Large intestine (tissue), 3 donors: Measurements from ENCODE around the gene GPHN. TPM values are rescaled to one million over a fixed set of nuclear protein-coding genes. Genes with fewer than 3 reads are reported as not detected.
A peak's percentile ranks its signal among the peaks of the same experiment; 100 is the strongest.

ENCODE experiments used
- DNase-seq, 2 donors: peaks; one replicate each; pipeline versions ENCODE4 v3.0.0 to v3.0.0-alpha.2; 2013
- H3K27ac ChIP-seq: one replicate; pipeline ENCODE4 v1.5.1; 2013; ENCODE audit warnings: low read length
- H3K27me3 ChIP-seq: 2 replicates; pipeline ENCODE4 v1.6.1; 2013; ENCODE audit warnings: low read length; ENCODE audit not compliant: control insufficient read depth, insufficient read depth
- H3K36me3 ChIP-seq: 2 replicates; pipeline ENCODE4 v1.6.1; 2013; ENCODE audit warnings: low read length; ENCODE audit not compliant: control insufficient read depth, insufficient read depth
- H3K4me1 ChIP-seq: one replicate; pipeline ENCODE4 v1.6.1; 2013; ENCODE audit warnings: low read length; ENCODE audit not compliant: control insufficient read depth, insufficient read depth
- H3K4me3 ChIP-seq: one replicate; pipeline ENCODE4 v1.5.1; 2013; ENCODE audit warnings: low read length
- H3K9me3 ChIP-seq: one replicate; pipeline ENCODE4 v1.6.1; 2013; ENCODE audit warnings: mild to moderate bottlenecking, low read depth, low read length, moderate library complexity; ENCODE audit not compliant: control insufficient read depth
- WGBS: methylation state at CpG from one replicate; pipeline ENCODE4 v1.1.5; 2013; ENCODE audit warnings: low lambda C conversion rate; ENCODE audit not compliant: insufficient coverage; 5-methylcytosine and 5-hydroxymethylcytosine counted together
- polyA plus RNA-seq: library from polyadenylated mRNA; unstranded; fragments of 120-200 nt; gene quantifications from one replicate; pipeline ENCODE4 v1.2.1, GENCODE V29; 2013

The GPHN gene
- polyA plus RNA-seq, 1 donor = 26.1 TPM

GRCh38 chr14:66910311-66910840 is 402.4 kb downstream of the GPHN start:
- no peak overlapping the region for H3K4me3 ChIP-seq

DNA sequence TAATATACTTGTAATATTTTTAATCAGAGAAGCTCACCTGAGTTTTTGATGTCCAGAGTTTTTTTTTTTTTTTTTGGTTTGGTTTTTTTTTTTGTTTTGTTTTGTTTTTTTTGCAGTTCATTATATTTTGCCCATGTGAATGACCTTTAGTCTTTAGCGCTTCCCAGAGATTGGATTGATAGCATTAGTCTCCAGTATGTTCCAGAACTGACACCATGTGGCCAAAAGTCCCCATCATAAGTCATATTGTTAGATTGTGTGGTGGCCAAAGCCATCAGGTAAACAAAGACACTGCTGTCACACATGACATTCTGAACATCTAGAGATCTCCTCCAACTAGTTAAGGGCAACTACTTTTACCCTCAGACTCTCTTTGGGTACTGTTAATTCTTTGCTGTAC is 408.5 kb downstream of the GPHN start:
- DNase-seq = no peak
- Histone ChIP-seq H3K27me3 (no peaks in the 10 kb centered on the region), H3K9me3 (no peaks in the 10 kb centered on the region), H3K4me3 (no peak overlapping the region), H3K4me1 (no peaks in the 10 kb centered on the region), H3K36me3 (peaks cover 3% of the 10 kb centered on the region), H3K27ac (no peak overlapping the region)
- no CpG with 5 or more reads among the region's 1 CpG for WGBS

More at GRCh38 chr14:66910311-66910840, 402.4 kb downstream of the GPHN start:
- no peak overlapping the region for H3K27ac ChIP-seq
- H3K36me3 ChIP-seq = no peaks in the 10 kb centered on the region
- no peaks in the 10 kb centered on the region for H3K27me3 ChIP-seq
- no peaks in the 10 kb centered on the region for H3K4me1 ChIP-seq
- WGBS = 82% methylated on average over 1 of the region's 1 CpG
- no peak for DNase-seq
- no peaks in the 10 kb centered on the region for H3K9me3 ChIP-seq

DNA sequence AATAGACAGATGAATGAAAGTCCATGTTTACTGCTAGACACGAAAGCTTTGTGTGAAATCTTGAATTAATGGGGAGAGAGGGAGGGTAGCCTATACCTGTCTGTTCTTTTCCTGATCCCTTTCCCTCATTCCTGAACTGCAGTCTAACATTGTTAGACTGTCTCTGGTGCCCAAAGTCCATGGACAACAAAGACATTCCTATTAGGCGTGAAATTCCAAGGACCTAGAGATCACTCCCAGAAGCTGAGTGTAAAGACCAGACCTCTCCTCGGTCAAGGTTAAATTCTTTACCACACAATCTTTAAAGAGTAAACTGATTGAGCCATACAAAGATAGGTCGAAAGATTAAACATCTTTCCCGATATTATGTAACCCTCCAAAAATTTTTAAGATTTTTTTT is 410.6 kb downstream of the GPHN start:
- Histone ChIP-seq H3K27ac (no peak overlapping the region), H3K27me3 (no peaks in the 10 kb centered on the region), H3K4me3 (no peak overlapping the region), H3K4me1 (no peaks in the 10 kb centered on the region), H3K36me3 (peaks cover 3% of the 10 kb centered on the region), H3K9me3 (no peaks in the 10 kb centered on the region)
- DNase-seq = peak in 1 of 2 donors; percentile 2
- 81% methylated on average over 5 of the region's 5 CpGs for WGBS

GRCh38 chr14:66920196-66920595 is 412.2 kb downstream of the GPHN start:
- WGBS = 100% methylated on average over 1 of the region's 1 CpG
- no peaks in the 10 kb centered on the region for H3K27me3 ChIP-seq
- no peak overlapping the region for H3K4me3 ChIP-seq
- DNase-seq = no peak
- no peak overlapping the region for H3K27ac ChIP-seq
- H3K4me1 ChIP-seq = no peaks in the 10 kb centered on the region
- H3K36me3 ChIP-seq = peaks cover 6% of the 10 kb centered on the region
- H3K9me3 ChIP-seq = no peaks in the 10 kb centered on the region

DNA sequence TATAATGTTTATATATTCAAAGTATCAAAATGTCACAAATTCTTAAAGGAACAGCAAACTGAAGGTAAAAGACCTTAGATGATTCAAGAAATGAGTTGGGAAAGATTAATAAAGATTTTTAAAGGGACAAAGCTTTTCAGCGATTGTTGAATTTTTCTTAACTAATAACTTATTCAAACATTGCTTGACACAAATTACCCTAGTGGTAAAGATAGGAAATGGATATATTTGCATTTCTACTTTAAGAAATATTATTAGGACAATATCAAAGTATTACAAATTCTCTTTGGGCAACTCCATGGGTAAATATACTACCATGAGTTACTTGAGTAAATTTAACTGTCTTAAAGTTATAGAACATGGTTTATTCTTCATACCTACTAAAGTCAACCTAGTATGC is 415.3 kb downstream of the GPHN start:
- WGBS = 100% methylated on average over 1 of the region's 1 CpG
- H3K4me3 ChIP-seq = no peak overlapping the region
- no peak overlapping the region for H3K27ac ChIP-seq
- no peak for DNase-seq
- H3K4me1 ChIP-seq = no peaks in the 10 kb centered on the region
- no peaks in the 10 kb centered on the region for H3K9me3 ChIP-seq
- H3K36me3 ChIP-seq = peaks cover 3% of the 10 kb centered on the region
- H3K27me3 ChIP-seq = no peaks in the 10 kb centered on the region

DNA sequence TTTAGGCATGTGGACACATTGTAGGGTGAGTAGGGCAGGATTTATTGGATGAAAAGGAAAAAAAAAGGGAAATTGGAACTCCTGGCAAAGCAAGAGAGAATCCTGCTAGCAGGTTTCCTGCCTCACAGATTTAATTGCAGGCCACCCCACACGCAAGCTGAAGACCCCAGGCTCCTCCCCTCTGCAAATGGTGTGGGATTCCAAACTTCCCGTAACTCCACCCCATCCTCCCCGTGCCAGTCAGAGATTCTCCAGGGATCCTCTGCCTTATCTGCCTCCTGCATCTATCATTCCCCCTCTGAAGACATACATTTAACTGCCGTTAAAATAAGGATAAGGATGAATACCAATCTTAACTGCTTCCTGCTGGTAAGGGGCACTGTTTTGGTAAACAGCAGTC is 431.5 kb downstream of the GPHN start:
- DNase-seq = no peak
- Histone ChIP-seq H3K36me3 (peaks cover 7% of the 10 kb centered on the region), H3K9me3 (peaks cover 6% of the 10 kb centered on the region), H3K27me3 (no peaks in the 10 kb centered on the region), H3K4me1 (no peaks in the 10 kb centered on the region), H3K27ac (no peak overlapping the region), H3K4me3 (no peak overlapping the region)
- no CpG with 5 or more reads among the region's 4 CpGs for WGBS

- H3K36me3 ChIP-seq = peaks cover 5% of the 10 kb centered on the region
- no peaks in the 10 kb centered on the region for H3K27me3 ChIP-seq
- H3K9me3 ChIP-seq = peaks cover 13% of the 10 kb centered on the region
- peak in 1 of 2 donors; percentile 29 for DNase-seq
- H3K4me3 ChIP-seq = no peak overlapping the region
- H3K27ac ChIP-seq = no peak overlapping the region
- H3K4me1 ChIP-seq = no peaks in the 10 kb centered on the region
- WGBS = 100% methylated on average over 2 of the region's 5 CpGs
These were observed 436.9 kb downstream of the GPHN start for GRCh38 chr14:66944872-66945271.

- Histone ChIP-seq H3K36me3 (no peaks in the 10 kb centered on the region), H3K27ac (no peak overlapping the region), H3K27me3 (no peaks in the 10 kb centered on the region), H3K4me1 (no peaks in the 10 kb centered on the region), H3K4me3 (no peak overlapping the region), H3K9me3 (peaks cover 19% of the 10 kb centered on the region)
- no peak for DNase-seq
- 100% methylated on average over 2 of the region's 2 CpGs for WGBS
These were observed 447.2 kb downstream of the GPHN start for GRCh38 chr14:66955159-66955558.

DNA sequence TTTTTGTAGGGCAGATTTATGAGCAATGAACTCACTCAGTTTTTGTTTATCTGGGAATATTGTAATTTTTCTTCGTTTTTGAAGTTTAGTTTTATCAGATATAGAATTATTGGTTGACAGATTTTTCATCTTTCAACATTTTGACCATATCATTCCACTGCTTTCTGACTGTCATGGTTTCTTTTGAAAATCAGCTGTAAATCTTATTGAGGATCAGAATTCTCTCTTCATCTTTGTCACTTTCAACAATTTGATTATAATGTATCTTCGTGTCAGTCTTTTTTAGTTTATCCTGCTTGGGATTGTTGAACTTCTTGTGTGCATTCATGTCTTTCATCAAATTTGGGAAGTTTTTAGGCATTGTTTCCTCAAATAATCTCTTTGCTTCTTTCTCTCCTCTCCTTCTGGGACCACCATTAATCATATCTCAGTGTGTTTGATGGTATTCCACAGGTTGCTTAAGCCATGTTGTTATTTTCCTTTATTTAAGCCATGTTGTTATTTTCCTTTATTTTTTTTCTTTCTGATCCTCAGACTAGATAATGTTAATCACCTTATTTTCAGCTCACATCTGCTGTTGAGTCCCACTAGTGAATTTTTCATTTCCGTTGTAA is 451.6 kb downstream of the GPHN start:
- no peak overlapping the region for H3K4me3 ChIP-seq
- H3K27me3 ChIP-seq = no peaks in the 10 kb centered on the region
- peaks cover 13% of the 10 kb centered on the region for H3K9me3 ChIP-seq
- H3K27ac ChIP-seq = no peak overlapping the region
- WGBS = 100% methylated on average over 3 of the region's 3 CpGs
- no peaks in the 10 kb centered on the region for H3K36me3 ChIP-seq
- H3K4me1 ChIP-seq = no peaks in the 10 kb centered on the region
- no peak for DNase-seq

GRCh38 chr14:66965831-66966230 is 457.9 kb downstream of the GPHN start:
- H3K27me3 ChIP-seq = no peaks in the 10 kb centered on the region
- no peak overlapping the region for H3K27ac ChIP-seq
- no peaks in the 10 kb centered on the region for H3K36me3 ChIP-seq
- H3K4me1 ChIP-seq = no peaks in the 10 kb centered on the region
- H3K4me3 ChIP-seq = no peak overlapping the region
- no peak for DNase-seq
- H3K9me3 ChIP-seq = peaks cover 3% of the 10 kb centered on the region

- no peak for DNase-seq
- Histone ChIP-seq H3K4me3 (no peak overlapping the region), H3K36me3 (no peaks in the 10 kb centered on the region), H3K9me3 (no peaks in the 10 kb centered on the region), H3K27ac (no peak overlapping the region), H3K4me1 (no peaks in the 10 kb centered on the region), H3K27me3 (no peaks in the 10 kb centered on the region)
- 89% methylated on average over 1 of the region's 1 CpG for WGBS
These were observed 464.5 kb downstream of the GPHN start for GRCh38 chr14:66972469-66972868.
